ENCODE results near the gene BACH1. TPM values are rescaled to one million over a fixed set of nuclear protein-coding genes. Genes with fewer than 3 reads are reported as not detected.

BACH1 gene
- total RNA-seq, 1 experiment from 2014 or later: 48.7 TPM

DNA sequence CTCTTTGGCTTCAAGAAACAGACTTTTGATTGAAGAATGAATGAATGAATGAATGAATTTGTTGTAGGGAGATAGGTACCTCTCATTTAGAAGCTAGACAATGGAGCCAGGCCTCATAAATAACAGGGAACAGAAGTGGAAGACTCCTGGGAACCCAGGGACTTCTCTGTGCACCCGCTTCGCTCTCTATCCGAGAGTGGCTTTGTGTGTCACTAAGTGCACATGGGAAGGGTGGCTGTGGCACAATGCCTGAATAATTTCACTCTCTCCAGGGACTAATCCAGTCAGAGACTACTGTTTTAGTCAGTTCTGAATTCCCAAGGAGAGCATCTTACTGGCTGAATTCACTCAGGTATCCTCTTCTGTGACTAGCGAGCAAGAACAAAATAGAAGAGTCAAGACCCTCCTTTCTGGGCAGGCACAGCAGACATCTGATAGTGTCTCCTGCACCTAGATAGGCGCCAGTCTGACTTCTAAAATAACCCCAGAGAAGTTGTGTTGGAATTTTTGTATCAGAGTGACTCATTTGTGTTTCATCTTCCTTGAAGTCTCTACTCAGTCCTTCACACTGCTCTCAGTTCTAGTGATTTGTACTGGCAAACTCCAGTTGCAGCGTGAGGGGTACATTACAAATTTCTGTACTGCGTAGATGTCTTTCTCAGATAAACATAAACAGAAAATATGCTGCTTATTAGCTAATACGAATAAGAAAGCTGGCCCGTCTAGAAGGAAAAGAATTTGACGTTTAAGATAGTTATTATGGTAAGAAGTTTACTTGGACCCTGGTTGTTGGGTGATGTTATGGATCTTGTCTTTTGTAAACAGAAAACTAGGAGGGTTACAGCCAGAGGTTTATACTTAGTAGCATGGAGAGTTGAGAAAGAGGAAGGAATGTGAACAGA, 34.0 kb downstream of the BACH1 start:
- no peaks in the 10 kb centered on the region for H3K27me3 Mint-ChIP-seq (ENCODE audit: low read depth)
- DNase-seq (ENCODE audit: low spot score) (no peak), ATAC-seq (no peak)
- CTCF ChIA-PET: no interaction called here
- peaks cover 7% of the 10 kb centered on the region; the same call in 1 of the 2 replicates for H3K36me3 Mint-ChIP-seq
- no peaks in the 10 kb centered on the region for H3K9me3 Mint-ChIP-seq
- no peaks in the 10 kb centered on the region for H3K4me1 Mint-ChIP-seq
- POLR2A ChIA-PET: no interaction called here
- H3K4me3 Mint-ChIP-seq: no peak overlapping the region
- no peak overlapping the region for H3K27ac Mint-ChIP-seq
- TF ChIP-seq, protein P1, sequence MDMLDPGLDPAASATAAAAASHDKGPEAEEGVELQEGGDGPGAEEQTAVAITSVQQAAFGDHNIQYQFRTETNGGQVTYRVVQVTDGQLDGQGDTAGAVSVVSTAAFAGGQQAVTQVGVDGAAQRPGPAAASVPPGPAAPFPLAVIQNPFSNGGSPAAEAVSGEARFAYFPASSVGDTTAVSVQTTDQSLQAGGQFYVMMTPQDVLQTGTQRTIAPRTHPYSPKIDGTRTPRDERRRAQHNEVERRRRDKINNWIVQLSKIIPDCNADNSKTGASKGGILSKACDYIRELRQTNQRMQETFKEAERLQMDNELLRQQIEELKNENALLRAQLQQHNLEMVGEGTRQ (CRISPR knock-in tag; IDR thresholded peaks at IDR 0.05): no peak
- TF ChIP-seq FOXP1 (CRISPR knock-in tag; IDR thresholded peaks at IDR 0.05; ENCODE audit: borderline replicate concordance): no peak
- TF ChIP-seq, protein P2, sequence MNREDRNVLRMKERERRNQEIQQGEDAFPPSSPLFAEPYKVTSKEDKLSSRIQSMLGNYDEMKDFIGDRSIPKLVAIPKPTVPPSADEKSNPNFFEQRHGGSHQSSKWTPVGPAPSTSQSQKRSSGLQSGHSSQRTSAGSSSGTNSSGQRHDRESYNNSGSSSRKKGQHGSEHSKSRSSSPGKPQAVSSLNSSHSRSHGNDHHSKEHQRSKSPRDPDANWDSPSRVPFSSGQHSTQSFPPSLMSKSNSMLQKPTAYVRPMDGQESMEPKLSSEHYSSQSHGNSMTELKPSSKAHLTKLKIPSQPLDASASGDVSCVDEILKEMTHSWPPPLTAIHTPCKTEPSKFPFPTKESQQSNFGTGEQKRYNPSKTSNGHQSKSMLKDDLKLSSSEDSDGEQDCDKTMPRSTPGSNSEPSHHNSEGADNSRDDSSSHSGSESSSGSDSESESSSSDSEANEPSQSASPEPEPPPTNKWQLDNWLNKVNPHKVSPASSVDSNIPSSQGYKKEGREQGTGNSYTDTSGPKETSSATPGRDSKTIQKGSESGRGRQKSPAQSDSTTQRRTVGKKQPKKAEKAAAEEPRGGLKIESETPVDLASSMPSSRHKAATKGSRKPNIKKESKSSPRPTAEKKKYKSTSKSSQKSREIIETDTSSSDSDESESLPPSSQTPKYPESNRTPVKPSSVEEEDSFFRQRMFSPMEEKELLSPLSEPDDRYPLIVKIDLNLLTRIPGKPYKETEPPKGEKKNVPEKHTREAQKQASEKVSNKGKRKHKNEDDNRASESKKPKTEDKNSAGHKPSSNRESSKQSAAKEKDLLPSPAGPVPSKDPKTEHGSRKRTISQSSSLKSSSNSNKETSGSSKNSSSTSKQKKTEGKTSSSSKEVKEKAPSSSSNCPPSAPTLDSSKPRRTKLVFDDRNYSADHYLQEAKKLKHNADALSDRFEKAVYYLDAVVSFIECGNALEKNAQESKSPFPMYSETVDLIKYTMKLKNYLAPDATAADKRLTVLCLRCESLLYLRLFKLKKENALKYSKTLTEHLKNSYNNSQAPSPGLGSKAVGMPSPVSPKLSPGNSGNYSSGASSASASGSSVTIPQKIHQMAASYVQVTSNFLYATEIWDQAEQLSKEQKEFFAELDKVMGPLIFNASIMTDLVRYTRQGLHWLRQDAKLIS (CRISPR knock-in tag; IDR thresholded peaks at IDR 0.05; ENCODE audit: borderline replicate concordance): no peak
- TF ChIP-seq, protein P3, sequence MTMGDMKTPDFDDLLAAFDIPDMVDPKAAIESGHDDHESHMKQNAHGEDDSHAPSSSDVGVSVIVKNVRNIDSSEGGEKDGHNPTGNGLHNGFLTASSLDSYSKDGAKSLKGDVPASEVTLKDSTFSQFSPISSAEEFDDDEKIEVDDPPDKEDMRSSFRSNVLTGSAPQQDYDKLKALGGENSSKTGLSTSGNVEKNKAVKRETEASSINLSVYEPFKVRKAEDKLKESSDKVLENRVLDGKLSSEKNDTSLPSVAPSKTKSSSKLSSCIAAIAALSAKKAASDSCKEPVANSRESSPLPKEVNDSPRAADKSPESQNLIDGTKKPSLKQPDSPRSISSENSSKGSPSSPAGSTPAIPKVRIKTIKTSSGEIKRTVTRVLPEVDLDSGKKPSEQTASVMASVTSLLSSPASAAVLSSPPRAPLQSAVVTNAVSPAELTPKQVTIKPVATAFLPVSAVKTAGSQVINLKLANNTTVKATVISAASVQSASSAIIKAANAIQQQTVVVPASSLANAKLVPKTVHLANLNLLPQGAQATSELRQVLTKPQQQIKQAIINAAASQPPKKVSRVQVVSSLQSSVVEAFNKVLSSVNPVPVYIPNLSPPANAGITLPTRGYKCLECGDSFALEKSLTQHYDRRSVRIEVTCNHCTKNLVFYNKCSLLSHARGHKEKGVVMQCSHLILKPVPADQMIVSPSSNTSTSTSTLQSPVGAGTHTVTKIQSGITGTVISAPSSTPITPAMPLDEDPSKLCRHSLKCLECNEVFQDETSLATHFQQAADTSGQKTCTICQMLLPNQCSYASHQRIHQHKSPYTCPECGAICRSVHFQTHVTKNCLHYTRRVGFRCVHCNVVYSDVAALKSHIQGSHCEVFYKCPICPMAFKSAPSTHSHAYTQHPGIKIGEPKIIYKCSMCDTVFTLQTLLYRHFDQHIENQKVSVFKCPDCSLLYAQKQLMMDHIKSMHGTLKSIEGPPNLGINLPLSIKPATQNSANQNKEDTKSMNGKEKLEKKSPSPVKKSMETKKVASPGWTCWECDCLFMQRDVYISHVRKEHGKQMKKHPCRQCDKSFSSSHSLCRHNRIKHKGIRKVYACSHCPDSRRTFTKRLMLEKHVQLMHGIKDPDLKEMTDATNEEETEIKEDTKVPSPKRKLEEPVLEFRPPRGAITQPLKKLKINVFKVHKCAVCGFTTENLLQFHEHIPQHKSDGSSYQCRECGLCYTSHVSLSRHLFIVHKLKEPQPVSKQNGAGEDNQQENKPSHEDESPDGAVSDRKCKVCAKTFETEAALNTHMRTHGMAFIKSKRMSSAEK (CRISPR knock-in tag; IDR thresholded peaks at IDR 0.05; ENCODE audit: borderline replicate concordance): no peak
- no peak for TF ChIP-seq GABPB1 (CRISPR knock-in tag; IDR thresholded peaks at IDR 0.05)
- TF ChIP-seq ATF1 (CRISPR knock-in tag; IDR thresholded peaks at IDR 0.05): no peak
- no peak for TF ChIP-seq RELA (CRISPR knock-in tag; IDR thresholded peaks at IDR 0.05; ENCODE audit: borderline replicate concordance)
- no peak for TF ChIP-seq FOXJ3 (CRISPR knock-in tag; IDR thresholded peaks at IDR 0.05; ENCODE audit: borderline replicate concordance)
- TF ChIP-seq ETV6 (CRISPR knock-in tag; IDR thresholded peaks at IDR 0.05): no peak
- TF ChIP-seq, protein P4, sequence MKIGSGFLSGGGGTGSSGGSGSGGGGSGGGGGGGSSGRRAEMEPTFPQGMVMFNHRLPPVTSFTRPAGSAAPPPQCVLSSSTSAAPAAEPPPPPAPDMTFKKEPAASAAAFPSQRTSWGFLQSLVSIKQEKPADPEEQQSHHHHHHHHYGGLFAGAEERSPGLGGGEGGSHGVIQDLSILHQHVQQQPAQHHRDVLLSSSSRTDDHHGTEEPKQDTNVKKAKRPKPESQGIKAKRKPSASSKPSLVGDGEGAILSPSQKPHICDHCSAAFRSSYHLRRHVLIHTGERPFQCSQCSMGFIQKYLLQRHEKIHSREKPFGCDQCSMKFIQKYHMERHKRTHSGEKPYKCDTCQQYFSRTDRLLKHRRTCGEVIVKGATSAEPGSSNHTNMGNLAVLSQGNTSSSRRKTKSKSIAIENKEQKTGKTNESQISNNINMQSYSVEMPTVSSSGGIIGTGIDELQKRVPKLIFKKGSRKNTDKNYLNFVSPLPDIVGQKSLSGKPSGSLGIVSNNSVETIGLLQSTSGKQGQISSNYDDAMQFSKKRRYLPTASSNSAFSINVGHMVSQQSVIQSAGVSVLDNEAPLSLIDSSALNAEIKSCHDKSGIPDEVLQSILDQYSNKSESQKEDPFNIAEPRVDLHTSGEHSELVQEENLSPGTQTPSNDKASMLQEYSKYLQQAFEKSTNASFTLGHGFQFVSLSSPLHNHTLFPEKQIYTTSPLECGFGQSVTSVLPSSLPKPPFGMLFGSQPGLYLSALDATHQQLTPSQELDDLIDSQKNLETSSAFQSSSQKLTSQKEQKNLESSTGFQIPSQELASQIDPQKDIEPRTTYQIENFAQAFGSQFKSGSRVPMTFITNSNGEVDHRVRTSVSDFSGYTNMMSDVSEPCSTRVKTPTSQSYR (CRISPR knock-in tag; IDR thresholded peaks at IDR 0.05): no peak
- no peak for TF ChIP-seq RORB (CRISPR knock-in tag; IDR thresholded peaks at IDR 0.05)
- TF ChIP-seq, protein P5, sequence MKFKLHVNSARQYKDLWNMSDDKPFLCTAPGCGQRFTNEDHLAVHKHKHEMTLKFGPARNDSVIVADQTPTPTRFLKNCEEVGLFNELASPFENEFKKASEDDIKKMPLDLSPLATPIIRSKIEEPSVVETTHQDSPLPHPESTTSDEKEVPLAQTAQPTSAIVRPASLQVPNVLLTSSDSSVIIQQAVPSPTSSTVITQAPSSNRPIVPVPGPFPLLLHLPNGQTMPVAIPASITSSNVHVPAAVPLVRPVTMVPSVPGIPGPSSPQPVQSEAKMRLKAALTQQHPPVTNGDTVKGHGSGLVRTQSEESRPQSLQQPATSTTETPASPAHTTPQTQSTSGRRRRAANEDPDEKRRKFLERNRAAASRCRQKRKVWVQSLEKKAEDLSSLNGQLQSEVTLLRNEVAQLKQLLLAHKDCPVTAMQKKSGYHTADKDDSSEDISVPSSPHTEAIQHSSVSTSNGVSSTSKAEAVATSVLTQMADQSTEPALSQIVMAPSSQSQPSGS (CRISPR knock-in tag; IDR thresholded peaks at IDR 0.05; ENCODE audit: borderline replicate concordance, low read depth): no peak
- TF ChIP-seq, protein P6, sequence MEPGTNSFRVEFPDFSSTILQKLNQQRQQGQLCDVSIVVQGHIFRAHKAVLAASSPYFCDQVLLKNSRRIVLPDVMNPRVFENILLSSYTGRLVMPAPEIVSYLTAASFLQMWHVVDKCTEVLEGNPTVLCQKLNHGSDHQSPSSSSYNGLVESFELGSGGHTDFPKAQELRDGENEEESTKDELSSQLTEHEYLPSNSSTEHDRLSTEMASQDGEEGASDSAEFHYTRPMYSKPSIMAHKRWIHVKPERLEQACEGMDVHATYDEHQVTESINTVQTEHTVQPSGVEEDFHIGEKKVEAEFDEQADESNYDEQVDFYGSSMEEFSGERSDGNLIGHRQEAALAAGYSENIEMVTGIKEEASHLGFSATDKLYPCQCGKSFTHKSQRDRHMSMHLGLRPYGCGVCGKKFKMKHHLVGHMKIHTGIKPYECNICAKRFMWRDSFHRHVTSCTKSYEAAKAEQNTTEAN (CRISPR knock-in tag; IDR thresholded peaks at IDR 0.05): no peak
- TF ChIP-seq NR3C1 (CRISPR knock-in tag; conservative IDR thresholded peaks at IDR 0.05; ENCODE audit: low read depth): no peak
- no peak for TF ChIP-seq HMGA2 (CRISPR knock-in tag; IDR thresholded peaks at IDR 0.05)
- TF ChIP-seq, protein P7, sequence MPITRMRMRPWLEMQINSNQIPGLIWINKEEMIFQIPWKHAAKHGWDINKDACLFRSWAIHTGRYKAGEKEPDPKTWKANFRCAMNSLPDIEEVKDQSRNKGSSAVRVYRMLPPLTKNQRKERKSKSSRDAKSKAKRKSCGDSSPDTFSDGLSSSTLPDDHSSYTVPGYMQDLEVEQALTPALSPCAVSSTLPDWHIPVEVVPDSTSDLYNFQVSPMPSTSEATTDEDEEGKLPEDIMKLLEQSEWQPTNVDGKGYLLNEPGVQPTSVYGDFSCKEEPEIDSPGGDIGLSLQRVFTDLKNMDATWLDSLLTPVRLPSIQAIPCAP (CRISPR knock-in tag; IDR thresholded peaks at IDR 0.05): no peak

Data from WTC11 (cell line).